Measurements from ENCODE around the gene GLCE. TPM values are rescaled to one million over a fixed set of nuclear protein-coding genes. Genes with fewer than 3 reads are reported as not detected.

The GLCE gene
- total and polyA plus RNA-seq, 10 of the 15 experiments (the other 5 are each of a cell fraction or from before 2014, with no cell fraction given): 2.1 to 11.9 (median 2.9) TPM

- TF ChIP-seq, protein P1, sequence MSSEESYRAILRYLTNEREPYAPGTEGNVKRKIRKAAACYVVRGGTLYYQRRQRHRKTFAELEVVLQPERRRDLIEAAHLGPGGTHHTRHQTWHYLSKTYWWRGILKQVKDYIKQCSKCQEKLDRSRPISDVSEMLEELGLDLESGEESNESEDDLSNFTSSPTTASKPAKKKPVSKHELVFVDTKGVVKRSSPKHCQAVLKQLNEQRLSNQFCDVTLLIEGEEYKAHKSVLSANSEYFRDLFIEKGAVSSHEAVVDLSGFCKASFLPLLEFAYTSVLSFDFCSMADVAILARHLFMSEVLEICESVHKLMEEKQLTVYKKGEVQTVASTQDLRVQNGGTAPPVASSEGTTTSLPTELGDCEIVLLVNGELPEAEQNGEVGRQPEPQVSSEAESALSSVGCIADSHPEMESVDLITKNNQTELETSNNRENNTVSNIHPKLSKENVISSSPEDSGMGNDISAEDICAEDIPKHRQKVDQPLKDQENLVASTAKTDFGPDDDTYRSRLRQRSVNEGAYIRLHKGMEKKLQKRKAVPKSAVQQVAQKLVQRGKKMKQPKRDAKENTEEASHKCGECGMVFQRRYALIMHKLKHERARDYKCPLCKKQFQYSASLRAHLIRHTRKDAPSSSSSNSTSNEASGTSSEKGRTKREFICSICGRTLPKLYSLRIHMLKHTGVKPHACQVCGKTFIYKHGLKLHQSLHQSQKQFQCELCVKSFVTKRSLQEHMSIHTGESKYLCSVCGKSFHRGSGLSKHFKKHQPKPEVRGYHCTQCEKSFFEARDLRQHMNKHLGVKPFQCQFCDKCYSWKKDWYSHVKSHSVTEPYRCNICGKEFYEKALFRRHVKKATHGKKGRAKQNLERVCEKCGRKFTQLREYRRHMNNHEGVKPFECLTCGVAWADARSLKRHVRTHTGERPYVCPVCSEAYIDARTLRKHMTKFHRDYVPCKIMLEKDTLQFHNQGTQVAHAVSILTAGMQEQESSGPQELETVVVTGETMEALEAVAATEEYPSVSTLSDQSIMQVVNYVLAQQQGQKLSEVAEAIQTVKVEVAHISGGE (CRISPR knock-in tag; IDR thresholded peaks at IDR 0.05): no peak
- TF ChIP-seq NFYA (IDR thresholded peaks at IDR 0.05; ENCODE audit: borderline replicate concordance, low read depth, low read length) (no peak), TARDBP (IDR thresholded peaks at IDR 0.05; ENCODE audit: borderline replicate concordance) (no peak), GABPA (IDR thresholded peaks at IDR 0.05; ENCODE audit: low read depth) (no peak), SP1 (IDR thresholded peaks at IDR 0.05; ENCODE audit: low read depth, low read length) (no peak), POLR2A (IDR thresholded peaks at IDR 0.05; ENCODE audit: low read depth, low read length) (no peak)
- TF ChIP-seq, protein P2, sequence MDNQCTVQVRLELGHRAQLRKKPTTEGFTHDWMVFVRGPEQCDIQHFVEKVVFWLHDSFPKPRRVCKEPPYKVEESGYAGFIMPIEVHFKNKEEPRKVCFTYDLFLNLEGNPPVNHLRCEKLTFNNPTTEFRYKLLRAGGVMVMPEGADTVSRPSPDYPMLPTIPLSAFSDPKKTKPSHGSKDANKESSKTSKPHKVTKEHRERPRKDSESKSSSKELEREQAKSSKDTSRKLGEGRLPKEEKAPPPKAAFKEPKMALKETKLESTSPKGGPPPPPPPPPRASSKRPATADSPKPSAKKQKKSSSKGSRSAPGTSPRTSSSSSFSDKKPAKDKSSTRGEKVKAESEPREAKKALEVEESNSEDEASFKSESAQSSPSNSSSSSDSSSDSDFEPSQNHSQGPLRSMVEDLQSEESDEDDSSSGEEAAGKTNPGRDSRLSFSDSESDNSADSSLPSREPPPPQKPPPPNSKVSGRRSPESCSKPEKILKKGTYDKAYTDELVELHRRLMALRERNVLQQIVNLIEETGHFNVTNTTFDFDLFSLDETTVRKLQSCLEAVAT (IDR thresholded peaks at IDR 0.05): no peak
Observed at GRCh38 chr15:69126054-69126469, 34.4 kb upstream of the GLCE start (continued).

GRCh38 chr15:69127306-69127705 lies 33.1 kb upstream of the GLCE start:
- Histone ChIP-seq H3K4me1 (ENCODE audit: control insufficient read depth, insufficient read depth, low read length) (no peaks in the 10 kb centered on the region), H3K4me2 (ENCODE audit: control insufficient read depth, insufficient read depth) (no peak overlapping the region), H3K9ac (ENCODE audit: control insufficient read depth, insufficient read depth, low read length) (no peak overlapping the region), H3K36me3 (ENCODE audit: control insufficient read depth in 2 of 2, insufficient read depth in 2 of 2, low read length in 1 of 2) (no peaks in the 10 kb centered on the region), H3K9me3 (replicated peaks; ENCODE audit: control insufficient read depth, insufficient read depth, low read length) (no peaks in the 10 kb centered on the region), H3K27me3 (replicated peaks in 1 of 2; ENCODE audit: control insufficient read depth in 2 of 2, insufficient read depth in 2 of 2, low read length in 1 of 2) (no peaks in the 10 kb centered on the region), H2AFZ (ENCODE audit: control insufficient read depth, low read depth, low read length) (no peak overlapping the region), H3K79me2 (ENCODE audit: control insufficient read depth, insufficient read depth, low read length) (no peaks in the 10 kb centered on the region), H3K27ac (ENCODE audit: control insufficient read depth, insufficient read depth) (no peak overlapping the region), H4K20me1 (ENCODE audit: control insufficient read depth, insufficient read depth) (no peaks in the 10 kb centered on the region), H3K4me3 (no peak overlapping the region)
- WGBS (ENCODE audit: insufficient coverage, insufficient replicate concordance, low lambda C conversion rate, missing lambda C conversion rate): 88% methylated on average over 1 of the region's 1 CpG
- intact Hi-C loops (cut with micrococcal nuclease; ENCODE audit: unreplicated experiment): no loop called here
- POLR2A ChIA-PET: no interaction called here
- no peak for FAIRE-seq
- CTCF ChIA-PET: interaction anchor here (0.9 kb wide), 1 partner anchor 11 kb away, joined by 3 read pairs; no protein-coding TSS in a partner anchor
- ATAC-seq: no peak
- SMC1A ChIA-PET (ENCODE audit: uncharacterized antibody, unreplicated experiment): no interaction called here
- BruUV-seq (replicated peaks): no TSS peak
- no peak for DNase-seq (ENCODE audit: low read depth, low spot score)
- in situ Hi-C loops (cut with MboI): no loop called here
- RAD21 ChIA-PET (ENCODE audit: unreplicated experiment): no interaction called here
- no peak for TF ChIP-seq EZH2 (IDR thresholded peaks at IDR 0.05; ENCODE audit: borderline replicate concordance, control insufficient read depth, low read depth, low read length)
- TF ChIP-seq HDAC2 (IDR thresholded peaks at IDR 0.05): no peak
- no peak for TF ChIP-seq IKZF1 (conservative IDR thresholded peaks at IDR 0.05)
- no peak for TF ChIP-seq EGR1 (IDR thresholded peaks at IDR 0.05; ENCODE audit: borderline replicate concordance in 1 of 2, low read depth in 2 of 2, low read length in 2 of 2)
- no peak for TF ChIP-seq CHD2 (IDR thresholded peaks at IDR 0.05; ENCODE audit: borderline replicate concordance, low read depth, low read length)
- TF ChIP-seq NR2F1 (conservative IDR thresholded peaks at IDR 0.05): no peak
- no peak for TF ChIP-seq MYB (IDR thresholded peaks at IDR 0.05; ENCODE audit: borderline replicate concordance, low read depth, low read length)
- TF ChIP-seq, protein P1 (CRISPR knock-in tag; IDR thresholded peaks at IDR 0.05): no peak
- TF ChIP-seq MTA3 (IDR thresholded peaks at IDR 0.05; ENCODE audit: borderline replicate concordance, low read length): no peak
- no peak for TF ChIP-seq SMARCA5 (IDR thresholded peaks at IDR 0.05)
- no peak for TF ChIP-seq CBX5 (IDR thresholded peaks at IDR 0.05; ENCODE audit: low read depth)

All from GM12878 (cell line).